ENCODE measurements around the gene SIM2. TPM values are rescaled to one million over a fixed set of nuclear protein-coding genes. Genes with fewer than 3 reads are reported as not detected.

SIM2 gene
- total RNA-seq, 3 donors from 2014 or later (not counting 1 experiment from before 2014, with no cell fraction given), result not detected

GRCh38 chr21:36745459-36745858 is 46.5 kb downstream of the SIM2 start:
- H3K36me3 Mint-ChIP-seq, result no peaks in the 10 kb centered on the region
- H3K4me3 ChIP-seq (ENCODE audit: low read length), result no peak overlapping the region
- H3K27ac ChIP-seq (ENCODE audit: low read length), result no peak overlapping the region
- no peaks in the 10 kb centered on the region for H3K9me3 ChIP-seq (ENCODE audit: control insufficient read depth, insufficient read depth, low read length)
- H3K27me3 Mint-ChIP-seq (ENCODE audit: low read depth in 2 of 2), result peaks cover 32 to 51% of the 10 kb centered on the region in 2 donors
- H3K36me3 ChIP-seq (ENCODE audit: control insufficient read depth, insufficient read depth, low read length), result no peaks in the 10 kb centered on the region
- H3K4me3 Mint-ChIP-seq, result no peak overlapping the region
- H3K4me1 ChIP-seq (ENCODE audit: control insufficient read depth, insufficient read depth, low read length), result peaks cover 4% of the 10 kb centered on the region
- H3K9me3 Mint-ChIP-seq, result no peaks in the 10 kb centered on the region
- peaks cover 10 to 14% of the 10 kb centered on the region in 2 donors for H3K4me1 Mint-ChIP-seq
- H3K27ac Mint-ChIP-seq, result no peak overlapping the region
- ATAC-seq, result no peak
- peaks cover 15% of the 10 kb centered on the region for H3K27me3 ChIP-seq (ENCODE audit: control insufficient read depth, insufficient read depth, low read length)
- intact Hi-C loops (cut with micrococcal nuclease), result no loop called here
- no peak for DNase-seq
- TF ChIP-seq CTCF (IDR thresholded peaks at IDR 0.05), result no peak
- WGBS (ENCODE audit: insufficient coverage), result 97% methylated on average over 4 of the region's 5 CpGs

- Mint-ChIP-seq H3K9me3 (no peaks in the 10 kb centered on the region), H3K27me3 (ENCODE audit: low read depth in 2 of 2) (peaks cover 32 to 51% of the 10 kb centered on the region in 2 donors), H3K4me3 (peak overlapping the region; percentile 86), H3K4me1 (peaks cover 10 to 14% of the 10 kb centered on the region in 2 donors), H3K27ac (no peak overlapping the region), H3K36me3 (no peaks in the 10 kb centered on the region)
- no peak for TF ChIP-seq CTCF (IDR thresholded peaks at IDR 0.05)
- ATAC-seq (peak in 1 of 3 donors; percentile 35), DNase-seq (no peak)
- no peak overlapping the region for H3K4me3 ChIP-seq (ENCODE audit: low read length)
- no peaks in the 10 kb centered on the region for H3K9me3 ChIP-seq (ENCODE audit: control insufficient read depth, insufficient read depth, low read length)
- WGBS (ENCODE audit: insufficient coverage), result 1% methylated on average over 56 of the region's 62 CpGs
- intact Hi-C loops (cut with micrococcal nuclease), result no loop called here
- no peak overlapping the region for H3K27ac ChIP-seq (ENCODE audit: low read length)
- peaks cover 4% of the 10 kb centered on the region for H3K4me1 ChIP-seq (ENCODE audit: control insufficient read depth, insufficient read depth, low read length)
- no peaks in the 10 kb centered on the region for H3K36me3 ChIP-seq (ENCODE audit: control insufficient read depth, insufficient read depth, low read length)
- H3K27me3 ChIP-seq (ENCODE audit: control insufficient read depth, insufficient read depth, low read length), result peaks cover 15% of the 10 kb centered on the region
Observed at GRCh38 chr21:36747041-36747814, 48.3 kb downstream of the SIM2 start.

GRCh38 chr21:36747815-36748383 is 49.0 kb downstream of the SIM2 start:
- DNase-seq, result peak; percentile 18 to 28
- Histone ChIP-seq H3K36me3 (ENCODE audit: control insufficient read depth, insufficient read depth, low read length) (no peaks in the 10 kb centered on the region), H3K9me3 (ENCODE audit: control insufficient read depth, insufficient read depth, low read length) (no peaks in the 10 kb centered on the region), H3K27ac (ENCODE audit: low read length) (no peak overlapping the region), H3K27me3 (ENCODE audit: control insufficient read depth, insufficient read depth, low read length) (peaks cover 15% of the 10 kb centered on the region), H3K4me1 (ENCODE audit: control insufficient read depth, insufficient read depth, low read length) (peaks cover 4% of the 10 kb centered on the region), H3K4me3 (ENCODE audit: low read length) (no peak overlapping the region)
- H3K4me1 Mint-ChIP-seq, result peaks cover 10 to 14% of the 10 kb centered on the region in 2 donors
- no peak for TF ChIP-seq CTCF (IDR thresholded peaks at IDR 0.05)
- H3K36me3 Mint-ChIP-seq, result no peaks in the 10 kb centered on the region
- H3K9me3 Mint-ChIP-seq, result no peaks in the 10 kb centered on the region
- H3K4me3 Mint-ChIP-seq, result peak overlapping the region; percentile 74
- peak; percentile 52 to 89 (median 61) for ATAC-seq
- WGBS (ENCODE audit: insufficient coverage), result 4% methylated on average over 80 of the region's 80 CpGs
- intact Hi-C loops (cut with micrococcal nuclease), result no loop called here
- peaks cover 32 to 49% of the 10 kb centered on the region in 2 donors for H3K27me3 Mint-ChIP-seq (ENCODE audit: low read depth in 2 of 2)
- H3K27ac Mint-ChIP-seq, result no peak overlapping the region
